ENCODE data around the gene VPS26B.
"Not testable (repeated sequence)": the region's sequence is repeated elsewhere in the genome, so short reads cannot be mapped to it uniquely, and the experiment has no call there.

VPS26B gene

DNA sequence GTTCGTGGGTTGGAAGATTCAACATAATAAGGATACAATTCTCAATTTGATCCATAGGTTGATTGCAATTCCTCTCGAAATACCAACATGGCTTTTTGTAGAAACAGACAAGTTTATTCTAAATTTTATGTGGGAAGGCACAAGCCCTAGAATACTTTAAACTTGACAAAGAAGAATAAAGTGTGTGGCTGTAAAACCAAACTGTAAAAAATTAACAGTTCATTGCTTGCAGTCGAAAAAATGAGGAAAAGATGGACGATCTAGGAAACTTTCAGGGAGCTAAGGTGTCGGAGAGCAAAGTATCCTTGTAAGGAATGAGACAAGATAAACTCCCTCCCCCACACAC, 50.7 kb downstream of the VPS26B start:
- Histone ChIP-seq H3K4me3 (ENCODE audit: insufficient read length, low read depth) (peak overlapping the region; percentile 55), H3K36me3 (ENCODE audit: insufficient read depth, insufficient read length, low read length) (no peaks in the 10 kb centered on the region), H3K9ac (ENCODE audit: insufficient read length, low read depth) (peak overlapping the region; percentile 79), H3K4me1 (ENCODE audit: insufficient read depth, insufficient read length) (peaks cover under 1% of the 10 kb centered on the region), H3K27me3 (ENCODE audit: insufficient read depth, insufficient read length) (peaks cover 64% of the 10 kb centered on the region), H3K9me3 (ENCODE audit: insufficient read depth, low read length) (no peaks in the 10 kb centered on the region)
- no peak for DNase-seq (ENCODE audit: low read depth, low spot score)
- no peak for TF ChIP-seq YY1 (IDR thresholded peaks at IDR 0.05; ENCODE audit: insufficient read depth, insufficient read length)
- no peak for TF ChIP-seq ZNF274 (IDR thresholded peaks at IDR 0.05; ENCODE audit: low read depth, low read length)
- TF ChIP-seq SUZ12 (IDR thresholded peaks at IDR 0.05; ENCODE audit: extremely low read depth, insufficient read depth, insufficient read length) = no peak

- no peaks in the 10 kb centered on the region for H3K4me1 ChIP-seq (ENCODE audit: insufficient read depth, insufficient read length)
- peaks cover 64% of the 10 kb centered on the region for H3K27me3 ChIP-seq (ENCODE audit: insufficient read depth, insufficient read length)
These were observed 51.3 kb downstream of the VPS26B start, which contains the start of gene GLB1L3 for GRCh38 chr11:134275534-134276395. GLB1L3 (plus strand) TSS chr11:134276379; CDS start chr11:134276741, 362 bp downstream.

DNA sequence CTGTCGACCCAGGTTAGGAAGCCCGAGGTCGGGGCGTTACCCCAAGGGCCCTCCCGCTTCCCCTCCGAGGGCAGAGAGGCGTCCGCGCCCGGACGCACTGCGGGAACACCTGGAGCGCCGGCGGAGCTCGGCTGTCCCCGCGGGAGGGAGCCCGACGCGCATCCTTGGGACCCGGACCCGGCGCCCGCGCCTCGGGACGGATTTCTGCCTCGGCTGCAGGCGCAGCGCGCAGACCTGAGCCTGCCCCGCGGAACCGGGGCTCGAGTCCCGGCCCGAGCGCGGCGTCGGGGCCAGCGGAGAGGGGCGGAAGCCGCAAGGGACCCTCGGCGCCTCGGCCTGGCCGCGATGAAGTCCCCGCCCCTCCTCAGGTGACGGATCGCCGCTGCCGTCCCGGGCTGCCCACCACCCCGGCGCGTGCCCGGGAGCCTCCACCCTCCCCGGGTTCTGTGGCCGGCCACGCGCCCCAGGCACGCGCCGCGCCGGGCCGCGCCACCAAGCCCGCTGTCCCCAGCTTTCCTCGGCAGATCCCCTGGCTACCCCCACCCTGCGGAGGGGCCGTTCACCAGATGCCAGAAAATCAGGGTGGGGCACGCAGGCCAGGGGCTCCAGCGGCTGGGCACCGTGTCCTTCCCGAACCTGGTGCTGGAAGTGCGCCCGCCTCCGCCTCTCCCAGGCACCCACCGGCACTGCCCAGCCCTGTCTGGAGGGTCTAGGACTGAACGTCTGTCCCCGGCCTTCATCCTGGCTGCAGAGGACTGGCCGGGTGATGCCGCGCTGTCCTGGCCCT, 52.1 kb downstream of the VPS26B start:
- DNase-seq (ENCODE audit: low read depth, low spot score) = no peak
- Histone ChIP-seq H3K9ac (ENCODE audit: insufficient read length, low read depth) (peak overlapping the region; percentile 79), H3K36me3 (ENCODE audit: insufficient read depth, insufficient read length, low read length) (no peaks in the 10 kb centered on the region), H3K4me1 (ENCODE audit: insufficient read depth, insufficient read length) (no peaks in the 10 kb centered on the region), H3K4me3 (ENCODE audit: insufficient read length, low read depth) (peak overlapping the region; percentile 55), H3K9me3 (ENCODE audit: insufficient read depth, low read length) (no peaks in the 10 kb centered on the region), H3K27me3 (ENCODE audit: insufficient read depth, insufficient read length) (peaks cover 61% of the 10 kb centered on the region)
- TF ChIP-seq YY1 (IDR thresholded peaks at IDR 0.05; ENCODE audit: insufficient read depth, insufficient read length) = no peak
- no peak for TF ChIP-seq ZNF274 (IDR thresholded peaks at IDR 0.05; ENCODE audit: low read depth, low read length)
- peak; percentile 13 for TF ChIP-seq SUZ12 (IDR thresholded peaks at IDR 0.05; ENCODE audit: extremely low read depth, insufficient read depth, insufficient read length)

More at GRCh38 chr11:134275534-134276395, 51.3 kb downstream of the VPS26B start, which contains the start of gene GLB1L3:
- H3K9me3 ChIP-seq (ENCODE audit: insufficient read depth, low read length) = no peaks in the 10 kb centered on the region
- peak within 1 kb of the TSS; percentile 55 for H3K4me3 ChIP-seq (ENCODE audit: insufficient read length, low read depth)
- no peak for TF ChIP-seq ZNF274 (IDR thresholded peaks at IDR 0.05; ENCODE audit: low read depth, low read length)
- no peak for TF ChIP-seq YY1 (IDR thresholded peaks at IDR 0.05; ENCODE audit: insufficient read depth, insufficient read length)
- no peak for TF ChIP-seq SUZ12 (IDR thresholded peaks at IDR 0.05; ENCODE audit: extremely low read depth, insufficient read depth, insufficient read length)
- no peaks in the 10 kb centered on the region for H3K36me3 ChIP-seq (ENCODE audit: insufficient read depth, insufficient read length, low read length)
- peak within 1 kb of the TSS; percentile 79 for H3K9ac ChIP-seq (ENCODE audit: insufficient read length, low read depth)
- DNase-seq (ENCODE audit: low read depth, low spot score) = no peak

DNA sequence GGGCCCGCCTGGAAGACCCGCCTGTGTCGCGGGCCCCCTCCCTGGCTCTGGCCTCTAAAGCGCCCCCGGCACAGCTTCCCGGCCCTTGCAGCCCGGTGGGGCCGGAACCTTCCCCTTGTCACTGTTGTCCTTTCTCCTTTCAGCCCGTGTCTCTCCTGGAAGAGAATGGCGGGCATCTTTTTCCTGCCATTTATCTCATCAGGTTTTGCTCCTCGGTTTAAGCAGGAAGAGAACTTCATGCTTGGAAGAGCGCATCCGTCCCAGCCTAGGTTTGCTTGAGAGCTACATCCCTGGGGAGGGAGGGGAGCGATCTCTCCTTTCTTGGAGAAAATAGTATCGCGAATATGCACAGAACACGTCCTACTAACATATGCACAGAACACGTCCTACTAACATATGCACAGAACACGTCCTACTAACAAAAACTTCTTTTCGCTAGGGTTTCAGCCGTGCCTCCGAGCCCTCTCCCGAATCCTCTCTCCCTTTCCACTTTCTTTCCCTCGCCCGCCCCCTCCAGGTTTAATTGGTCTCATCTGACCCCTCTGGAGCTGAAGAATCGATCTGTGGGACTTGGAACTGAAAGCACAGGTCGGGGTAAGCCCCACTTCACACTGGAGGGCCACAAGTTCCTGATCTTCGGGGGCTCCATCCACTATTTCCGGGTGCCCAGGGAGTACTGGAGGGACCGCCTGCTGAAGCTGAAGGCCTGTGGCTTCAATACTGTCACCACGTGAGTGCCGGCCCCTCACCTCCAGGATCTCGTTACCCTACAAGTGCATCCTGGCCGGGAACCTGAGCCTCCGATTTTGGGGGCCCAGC, 52.9 kb downstream of the VPS26B start:
- no peaks in the 10 kb centered on the region for H3K4me1 ChIP-seq (ENCODE audit: insufficient read depth, insufficient read length)
- H3K4me3 ChIP-seq (ENCODE audit: insufficient read length, low read depth) = peak overlapping the region; percentile 55
- no peaks in the 10 kb centered on the region for H3K36me3 ChIP-seq (ENCODE audit: insufficient read depth, insufficient read length, low read length)
- peaks cover 58% of the 10 kb centered on the region for H3K27me3 ChIP-seq (ENCODE audit: insufficient read depth, insufficient read length)
- TF ChIP-seq ZNF274 (IDR thresholded peaks at IDR 0.05; ENCODE audit: low read depth, low read length) (no peak), SUZ12 (IDR thresholded peaks at IDR 0.05; ENCODE audit: extremely low read depth, insufficient read depth, insufficient read length) (no peak), YY1 (IDR thresholded peaks at IDR 0.05; ENCODE audit: insufficient read depth, insufficient read length) (no peak)
- H3K9me3 ChIP-seq (ENCODE audit: insufficient read depth, low read length) = no peaks in the 10 kb centered on the region
- DNase-seq (ENCODE audit: low read depth, low spot score) = no peak
- H3K9ac ChIP-seq (ENCODE audit: insufficient read length, low read depth) = peak overlapping the region; percentile 79

- Histone ChIP-seq H3K9me3 (ENCODE audit: insufficient read depth, low read length) (no peaks in the 10 kb centered on the region), H3K36me3 (ENCODE audit: insufficient read depth, insufficient read length, low read length) (no peaks in the 10 kb centered on the region), H3K4me1 (ENCODE audit: insufficient read depth, insufficient read length) (peaks cover 3% of the 10 kb centered on the region), H3K27me3 (ENCODE audit: insufficient read depth, insufficient read length) (peaks cover 57% of the 10 kb centered on the region), H3K4me3 (ENCODE audit: insufficient read length, low read depth) (no peak overlapping the region), H3K9ac (ENCODE audit: insufficient read length, low read depth) (no peak overlapping the region)
- DNase-seq (ENCODE audit: low read depth, low spot score) = no peak
- TF ChIP-seq YY1 (IDR thresholded peaks at IDR 0.05; ENCODE audit: insufficient read depth, insufficient read length) = no peak
- no peak for TF ChIP-seq ZNF274 (IDR thresholded peaks at IDR 0.05; ENCODE audit: low read depth, low read length)
- TF ChIP-seq SUZ12 (IDR thresholded peaks at IDR 0.05; ENCODE audit: extremely low read depth, insufficient read depth, insufficient read length) = no peak
These were observed 53.9 kb downstream of the VPS26B start for GRCh38 chr11:134278356-134278755.

- H3K9me3 ChIP-seq (ENCODE audit: insufficient read depth, low read length); DNase-seq (ENCODE audit: low read depth, low spot score); H3K9ac ChIP-seq (ENCODE audit: insufficient read length, low read depth); H3K4me1 ChIP-seq (ENCODE audit: insufficient read depth, insufficient read length); H3K36me3 ChIP-seq (ENCODE audit: insufficient read depth, insufficient read length, low read length); H3K4me3 ChIP-seq (ENCODE audit: insufficient read length, low read depth): not testable (repeated sequence)
- H3K27me3 ChIP-seq (ENCODE audit: insufficient read depth, insufficient read length) = peaks cover 25% of the 10 kb centered on the region
These were observed 57.2 kb downstream of the VPS26B start for GRCh38 chr11:134281635-134282034.

All from NT2/D1 (cell line).